AG09309 (cell line): Measurements from ENCODE around the gene VSTM5.

Source experiments
- DNase-seq: peaks from one replicate; pipeline ENCODE4 v3.0.0-alpha.2; 2010; ENCODE audit warnings: low read depth
- H3K4me3 ChIP-seq: 2 replicates; pipeline ENCODE4 v1.5.1; 2011; ENCODE audit warnings: mild to moderate bottlenecking, low read depth, low read length, moderate library complexity; ENCODE audit not compliant: control insufficient read depth
- CTCF ChIP-seq: IDR thresholded peaks from 2 replicates; pipeline ENCODE4 v1.5.1; 2011; ENCODE audit warnings: mild to moderate bottlenecking, low read depth, low read length, inconsistent platforms; ENCODE audit not compliant: insufficient read depth, control insufficient read depth; ENCODE audit errors: missing control alignments

The VSTM5 gene

GRCh38 chr11:93770160-93770559, 80.3 kb downstream of the VSTM5 start:
- no peak for DNase-seq
- TF ChIP-seq CTCF: no peak
- H3K4me3 ChIP-seq: no peak overlapping the region
